ENCODE data around the gene MCHR1.

GRCh38 chr22:40668611-40669411 lies 10.5 kb upstream of the MCHR1 start:
- no peak for TF ChIP-seq CTCF (conservative IDR thresholded peaks at IDR 0.05)
- TF ChIP-seq EZH2 (IDR thresholded peaks at IDR 0.05; ENCODE audit: low read depth): no peak

Measured in PC-9 (cell line).